Uterus (tissue), 2 donors: Measurements from ENCODE around the gene CAMK1.

Experiments used
- CTCF ChIP-seq, 4 experiments: fragments of 200-600 bp in 2 of 4; fragments of 450-650 bp in 2 of 4; sonication (generic) in 2 of 4; IDR thresholded peaks; one replicate each; pipeline ENCODE4 v1.5.1; 2016 to 2019; ENCODE audit warnings: antibody characterized with exemption in 4 of 4, mild to moderate bottlenecking in 2 of 4, moderate library complexity in 1 of 4
- POLR2A ChIP-seq, 2 donors: fragments of 450-650 bp; IDR thresholded peaks; one replicate each; pipeline ENCODE4 v1.6.1; 2016; ENCODE audit warnings: antibody characterized with exemption in 2 of 2, mild to moderate bottlenecking in 1 of 2, moderate library complexity in 1 of 2

- no peak for TF ChIP-seq CTCF (IDR thresholded peaks at IDR 0.05)
- no peak for TF ChIP-seq POLR2A (IDR thresholded peaks at IDR 0.05)
Measured at GRCh38 chr3:9779075-9779593, 9.4 kb upstream of the CAMK1 start.
